GM19395 (cell line): ENCODE measurements around the gene CLASP1.
"Not testable (repeated sequence)": the region's sequence is repeated elsewhere in the genome, so short reads cannot be mapped to it uniquely, and the experiment has no call there.

Source experiments
- ATAC-seq: cut with Tn5 transposase; IDR thresholded peaks from one replicate; pipeline ENCODE4 v1.9.1; 2021; ENCODE audit warnings: mild to moderate bottlenecking, moderate library complexity; ENCODE audit not compliant: unreplicated experiment

The CLASP1 gene

GRCh38 chr2:121649149-121649595 is at the start of gene CLASP1:
CLASP1 (minus strand) TSS chr2:121649462; CDS start chr2:121605895, 43,567 bp downstream.
- ATAC-seq = peak; percentile 43

DNA sequence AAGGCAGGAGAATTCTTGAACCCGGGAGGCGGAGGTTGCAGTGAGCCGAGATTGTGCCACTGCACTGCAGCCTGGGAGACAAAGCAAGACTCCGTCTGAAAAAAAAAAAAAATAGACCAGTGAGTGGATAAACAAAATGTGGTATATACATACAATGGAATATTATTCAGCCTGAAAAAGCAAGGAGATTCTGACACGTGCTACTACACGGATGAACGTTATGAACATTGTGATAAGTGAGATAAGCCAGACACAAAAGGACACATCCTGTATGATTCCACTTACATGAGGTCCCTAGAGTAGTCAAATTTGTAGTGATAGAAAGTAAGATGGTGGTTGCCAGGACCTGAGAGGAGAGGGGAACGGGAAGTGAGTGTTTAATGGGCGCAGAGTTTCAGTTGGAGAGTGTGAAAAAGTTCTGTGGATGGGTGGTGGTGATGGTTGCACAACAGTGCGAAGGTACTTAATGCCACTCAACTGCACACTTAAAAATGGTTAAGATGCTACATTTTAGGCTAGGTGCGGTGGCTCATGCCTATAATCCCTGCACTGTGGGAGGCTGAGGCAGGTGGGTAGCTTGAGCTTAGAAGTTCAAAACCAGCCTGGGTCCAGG is 49.2 kb upstream of the CLASP1 start:
- no peak for ATAC-seq

GRCh38 chr2:121697108-121697631 is 47.9 kb upstream of the CLASP1 start:
- ATAC-seq = no peak

- no peak for ATAC-seq
Measured at GRCh38 chr2:121696410-121696930, 47.2 kb upstream of the CLASP1 start.

- ATAC-seq = no peak
Measured at GRCh38 chr2:121695171-121695451, 45.8 kb upstream of the CLASP1 start.

- ATAC-seq = no peak
Measured at GRCh38 chr2:121694398-121695170, 45.3 kb upstream of the CLASP1 start.

DNA sequence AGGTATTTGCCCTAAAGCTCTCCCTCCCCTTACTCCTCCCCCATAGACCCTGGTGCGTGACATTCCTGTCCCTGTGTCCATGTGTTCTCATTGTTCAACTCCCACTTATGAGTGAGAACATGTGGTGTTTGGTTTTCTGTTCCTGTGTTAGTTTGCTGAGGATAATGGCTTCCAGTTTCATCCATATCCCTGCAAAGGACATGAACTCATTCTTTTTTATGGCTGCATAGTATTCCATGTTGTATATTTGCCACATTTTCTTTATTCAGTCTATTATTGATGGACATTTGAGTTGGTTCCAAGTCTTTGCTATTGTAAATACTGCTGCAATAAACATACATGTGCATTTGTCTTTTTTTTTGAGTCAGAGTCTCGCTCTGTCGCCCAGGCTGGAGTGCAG is 41.3 kb upstream of the CLASP1 start:
- not testable (repeated sequence) for ATAC-seq

- ATAC-seq = no peak
Measured at GRCh38 chr2:121690095-121690494, 40.8 kb upstream of the CLASP1 start.

- no peak for ATAC-seq
Measured at GRCh38 chr2:121689356-121689755, 40.1 kb upstream of the CLASP1 start.

DNA sequence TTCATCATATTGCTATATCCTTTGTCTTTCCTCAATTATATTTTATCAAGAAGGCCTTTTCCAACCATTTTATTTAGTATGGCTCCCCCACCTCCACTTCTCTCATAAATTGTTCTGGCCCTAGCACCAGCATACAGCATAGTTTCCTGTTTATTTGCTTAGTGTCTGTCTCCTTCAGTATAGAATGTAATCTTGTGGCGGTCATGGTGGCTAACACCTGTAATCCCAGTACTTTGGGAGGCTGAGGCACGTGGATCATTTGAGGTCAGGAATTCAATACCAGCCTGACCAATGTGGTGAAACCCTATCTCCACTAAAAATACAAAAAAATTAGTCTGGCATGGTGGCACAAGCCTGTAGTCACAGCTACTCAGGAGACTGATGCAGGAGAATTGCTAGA is 39.6 kb upstream of the CLASP1 start:
- no peak for ATAC-seq

DNA sequence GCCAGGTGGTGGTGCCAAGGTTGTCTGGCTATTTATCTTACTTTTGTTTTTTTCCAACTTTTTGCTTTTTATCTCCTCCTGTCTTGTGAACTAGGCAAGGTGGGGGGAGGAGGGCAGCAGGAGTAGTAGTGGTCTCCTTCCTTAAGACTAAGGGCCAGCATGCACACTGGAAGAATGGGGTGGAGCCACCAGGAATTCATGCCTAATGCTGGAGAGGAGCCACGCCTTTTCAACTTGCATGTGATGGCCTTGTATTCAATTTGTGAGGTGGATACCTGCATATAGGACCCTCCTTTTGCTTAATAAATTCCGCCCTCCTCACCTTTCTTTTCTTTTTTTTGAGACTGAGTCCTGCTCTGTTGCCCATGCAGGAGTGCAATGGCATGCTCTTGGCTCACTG is 37.6 kb upstream of the CLASP1 start:
- no peak for ATAC-seq

GRCh38 chr2:121686218-121686617 is 37.0 kb upstream of the CLASP1 start:
- ATAC-seq = no peak

- ATAC-seq = no peak
Measured at GRCh38 chr2:121682396-121683298, 33.4 kb upstream of the CLASP1 start.

DNA sequence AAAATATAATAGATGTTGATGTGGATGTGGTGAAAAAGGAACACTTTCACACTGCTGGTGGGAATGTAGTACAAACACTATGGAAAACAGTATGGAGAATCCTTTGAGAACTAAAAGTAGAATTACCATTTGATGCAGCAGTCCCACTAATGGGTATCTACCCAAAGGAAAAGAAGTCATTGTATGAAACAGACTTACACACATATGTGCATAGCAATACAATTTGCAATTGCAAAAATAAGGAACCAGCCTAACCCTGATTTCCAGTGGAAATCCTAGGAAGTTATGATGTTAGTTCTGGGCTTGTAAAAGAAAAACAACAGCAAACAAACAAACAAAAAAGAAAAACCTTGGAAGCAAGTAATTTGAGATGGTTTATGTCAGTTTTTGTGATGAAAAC is 28.6 kb upstream of the CLASP1 start:
- ATAC-seq = no peak

DNA sequence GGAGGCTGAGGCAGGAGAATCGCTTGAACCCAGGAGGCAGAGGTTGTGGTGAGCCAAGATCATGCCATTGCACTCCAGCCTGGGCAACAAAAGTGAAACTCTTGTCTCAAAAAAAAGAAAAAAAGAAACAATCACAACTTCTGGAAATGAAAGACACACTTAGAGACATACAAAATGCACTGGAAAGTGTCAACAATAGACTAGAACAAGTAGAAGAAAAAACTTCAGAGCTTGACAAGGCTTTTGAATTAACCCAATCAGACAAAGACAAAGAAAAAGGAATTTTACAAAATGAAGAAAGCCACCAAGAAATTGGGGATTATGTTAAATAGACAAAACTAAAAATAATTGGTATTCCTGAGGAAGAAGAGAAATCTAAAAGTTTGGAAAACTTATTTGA is 22.4 kb upstream of the CLASP1 start:
- not testable (repeated sequence) for ATAC-seq

- ATAC-seq = no peak
Measured at GRCh38 chr2:121670181-121670580, 20.9 kb upstream of the CLASP1 start.

DNA sequence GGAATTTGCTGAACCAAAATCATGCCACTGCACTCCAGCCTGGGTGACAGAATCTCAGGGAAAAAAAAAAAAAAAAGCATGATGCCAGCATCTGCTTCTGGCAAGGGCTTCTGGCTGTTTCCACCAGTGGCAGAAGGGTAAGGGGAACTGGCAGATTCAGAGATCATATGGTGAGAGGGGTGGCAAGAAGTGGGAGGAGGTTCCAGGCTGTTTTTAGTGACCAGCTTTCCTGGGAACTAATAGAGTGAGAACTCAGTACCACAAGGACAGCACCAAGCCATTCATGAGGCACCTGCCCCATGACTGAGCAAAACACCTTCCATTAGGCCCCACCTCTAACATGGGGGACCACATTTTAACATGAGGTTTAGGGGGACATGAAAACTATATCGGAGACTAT is 18.4 kb upstream of the CLASP1 start:
- no peak for ATAC-seq

- no peak for ATAC-seq
Measured at GRCh38 chr2:121666042-121666441, 16.8 kb upstream of the CLASP1 start.

DNA sequence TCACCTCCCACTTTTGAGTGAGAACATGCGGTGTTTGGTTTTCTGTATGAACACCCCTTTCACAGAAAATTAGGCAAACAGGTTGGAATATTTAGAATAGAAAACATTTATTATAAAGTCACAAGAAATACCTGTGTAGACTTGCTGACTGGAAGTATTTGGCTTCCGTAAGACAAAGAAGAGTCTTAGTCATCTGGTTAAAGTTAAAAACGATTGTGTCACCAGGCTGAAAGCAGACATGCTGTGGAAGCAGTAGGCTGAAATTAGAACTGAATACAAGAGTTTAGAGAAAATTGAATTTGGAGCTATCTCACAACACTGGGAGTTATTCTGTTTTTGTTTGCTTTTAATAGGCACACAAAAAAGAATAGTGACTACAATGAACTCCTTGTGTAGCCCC is 16.2 kb upstream of the CLASP1 start:
- no peak for ATAC-seq

- ATAC-seq = no peak
Measured at GRCh38 chr2:121664713-121665112, 15.5 kb upstream of the CLASP1 start.

- ATAC-seq = no peak
Measured at GRCh38 chr2:121664086-121664485, 14.8 kb upstream of the CLASP1 start.
